D341Med (cell line): ENCODE results near the gene PHLDA2.

ENCODE experiments used
- DNase-seq: peaks from one replicate; pipeline ENCODE4 v3.0.0; 2012; ENCODE audit warnings: low spot score

PHLDA2 gene

GRCh38 chr11:2928605-2929530 is at the start of gene PHLDA2:
Gene PHLDA2, minus strand, starts transcription at chr11:2929420. Its CDS starts 56 bp downstream, at chr11:2929364.
- DNase-seq, result peak; percentile 67

- no peak for DNase-seq
Measured at GRCh38 chr11:2977113-2977512, 47.9 kb upstream of the PHLDA2 start.

- DNase-seq, result no peak
Measured at GRCh38 chr11:2976294-2977063, 47.3 kb upstream of the PHLDA2 start.

GRCh38 chr11:2975594-2975993 is 46.4 kb upstream of the PHLDA2 start:
- DNase-seq, result peak; percentile 70

GRCh38 chr11:2974272-2974671 is 45.1 kb upstream of the PHLDA2 start:
- DNase-seq, result no peak

GRCh38 chr11:2968341-2968900 is 39.2 kb upstream of the PHLDA2 start:
- DNase-seq, result no peak

GRCh38 chr11:2964782-2965181 is 35.6 kb upstream of the PHLDA2 start:
- no peak for DNase-seq

- DNase-seq, result no peak
Measured at GRCh38 chr11:2963761-2964160, 34.5 kb upstream of the PHLDA2 start.

- DNase-seq, result no peak
Measured at GRCh38 chr11:2963112-2963754, 34.0 kb upstream of the PHLDA2 start.

- DNase-seq, result no peak
Measured at GRCh38 chr11:2961080-2961479, 31.9 kb upstream of the PHLDA2 start.

- no peak for DNase-seq
Measured at GRCh38 chr11:2960139-2960538, 30.9 kb upstream of the PHLDA2 start.

- no peak for DNase-seq
Measured at GRCh38 chr11:2958251-2958650, 29.0 kb upstream of the PHLDA2 start.

GRCh38 chr11:2955906-2956476 is 26.8 kb upstream of the PHLDA2 start:
- DNase-seq, result no peak

GRCh38 chr11:2954263-2954662 is 25.0 kb upstream of the PHLDA2 start:
- DNase-seq, result no peak

GRCh38 chr11:2952290-2952689 is 23.1 kb upstream of the PHLDA2 start:
- DNase-seq, result no peak

- DNase-seq, result no peak
Measured at GRCh38 chr11:2951231-2952110, 22.3 kb upstream of the PHLDA2 start.

- no peak for DNase-seq
Measured at GRCh38 chr11:2950825-2951224, 21.6 kb upstream of the PHLDA2 start.

GRCh38 chr11:2949920-2950319 is 20.7 kb upstream of the PHLDA2 start:
- no peak for DNase-seq

GRCh38 chr11:2947744-2948143 is 18.5 kb upstream of the PHLDA2 start:
- DNase-seq, result no peak

- DNase-seq, result no peak
Measured at GRCh38 chr11:2945757-2946287, 16.6 kb upstream of the PHLDA2 start.
